RWPE2 (cell line): ENCODE measurements around the gene DIPK2A.

Source experiments
- ATAC-seq: fragments of 200-7000 bp; cut with Tn5 transposase; 3 replicates; pipeline ENCODE4 v1.9.1; 2021; ENCODE audit warnings: low read depth
- DNase-seq: peaks from one replicate; pipeline ENCODE4 v3.0.0-alpha.2; 2020; ENCODE audit warnings: low spot score
- H3K27ac ChIP-seq: fragments of 450-650 bp; 2 replicates; pipeline ENCODE4 v1.5.1; 2017; ENCODE audit warnings: mild to moderate bottlenecking; ENCODE audit not compliant: poor library complexity, severe bottlenecking
- H3K27me3 ChIP-seq: fragments of 250-450 bp; sonication (Bioruptor Pico); 2 replicates; pipeline ENCODE4 v1.5.1; 2021; ENCODE audit warnings: mild to moderate bottlenecking, moderate library complexity; ENCODE audit not compliant: insufficient read depth, poor library complexity, severe bottlenecking
- H3K36me3 ChIP-seq: fragments of 250-450 bp; sonication (Bioruptor Pico); 2 replicates; pipeline ENCODE4 v1.5.1; 2020; ENCODE audit warnings: low read depth, mild to moderate bottlenecking, moderate library complexity
- H3K4me1 ChIP-seq: fragments of 250-450 bp; sonication (Bioruptor Pico); 2 replicates; pipeline ENCODE4 v1.5.1; 2021; ENCODE audit warnings: mild to moderate bottlenecking, moderate library complexity; ENCODE audit not compliant: insufficient read depth, poor library complexity, severe bottlenecking
- H3K4me3 ChIP-seq: fragments of 250-450 bp; sonication (Bioruptor Pico); 2 replicates; pipeline ENCODE4 v1.5.1; 2021; ENCODE audit warnings: mild to moderate bottlenecking, moderate library complexity; ENCODE audit not compliant: severe bottlenecking
- H3K9me3 ChIP-seq: fragments of 250-450 bp; sonication (Bioruptor Pico); 2 replicates; pipeline ENCODE4 v1.5.1; 2021; ENCODE audit warnings: mild to moderate bottlenecking, moderate library complexity; ENCODE audit not compliant: severe bottlenecking
- TF ChIP-seq, protein P1 (sequence below): fragments of 450-650 bp; IDR thresholded peaks from one replicate; pipeline ENCODE4 v1.5.1; 2017; ENCODE audit warnings: mild to moderate bottlenecking, moderate library complexity; ENCODE audit not compliant: poor library complexity, severe bottlenecking

DIPK2A gene

GRCh38 chr3:143963946-143964345, 7.7 kb upstream of the DIPK2A start:
- no peaks in the 10 kb centered on the region for H3K9me3 ChIP-seq
- ATAC-seq (no peak), DNase-seq (no peak)
- H3K4me3 ChIP-seq: no peak overlapping the region
- peaks cover 3% of the 10 kb centered on the region for H3K27me3 ChIP-seq
- no peaks in the 10 kb centered on the region for H3K36me3 ChIP-seq
- H3K4me1 ChIP-seq: no peaks in the 10 kb centered on the region
- TF ChIP-seq, protein P1, sequence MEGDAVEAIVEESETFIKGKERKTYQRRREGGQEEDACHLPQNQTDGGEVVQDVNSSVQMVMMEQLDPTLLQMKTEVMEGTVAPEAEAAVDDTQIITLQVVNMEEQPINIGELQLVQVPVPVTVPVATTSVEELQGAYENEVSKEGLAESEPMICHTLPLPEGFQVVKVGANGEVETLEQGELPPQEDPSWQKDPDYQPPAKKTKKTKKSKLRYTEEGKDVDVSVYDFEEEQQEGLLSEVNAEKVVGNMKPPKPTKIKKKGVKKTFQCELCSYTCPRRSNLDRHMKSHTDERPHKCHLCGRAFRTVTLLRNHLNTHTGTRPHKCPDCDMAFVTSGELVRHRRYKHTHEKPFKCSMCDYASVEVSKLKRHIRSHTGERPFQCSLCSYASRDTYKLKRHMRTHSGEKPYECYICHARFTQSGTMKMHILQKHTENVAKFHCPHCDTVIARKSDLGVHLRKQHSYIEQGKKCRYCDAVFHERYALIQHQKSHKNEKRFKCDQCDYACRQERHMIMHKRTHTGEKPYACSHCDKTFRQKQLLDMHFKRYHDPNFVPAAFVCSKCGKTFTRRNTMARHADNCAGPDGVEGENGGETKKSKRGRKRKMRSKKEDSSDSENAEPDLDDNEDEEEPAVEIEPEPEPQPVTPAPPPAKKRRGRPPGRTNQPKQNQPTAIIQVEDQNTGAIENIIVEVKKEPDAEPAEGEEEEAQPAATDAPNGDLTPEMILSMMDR: no peak
- no peak overlapping the region for H3K27ac ChIP-seq

- H3K9me3 ChIP-seq: no peaks in the 10 kb centered on the region
- H3K27me3 ChIP-seq: no peaks in the 10 kb centered on the region
- DNase-seq: peak; percentile 44
Measured at GRCh38 chr3:143970773-143971358, 757 bp upstream of the DIPK2A start.

GRCh38 chr3:143972155-143972504, 507 bp downstream of the DIPK2A start:
- TF ChIP-seq, protein P1: no peak
- no peaks in the 10 kb centered on the region for H3K27me3 ChIP-seq
- H3K36me3 ChIP-seq: no peaks in the 10 kb centered on the region
- peak overlapping the region; percentile 65 for H3K4me3 ChIP-seq
- no peak for DNase-seq
- H3K9me3 ChIP-seq: no peaks in the 10 kb centered on the region
- H3K27ac ChIP-seq: peak overlapping the region; percentile 89
- peaks cover 13% of the 10 kb centered on the region for H3K4me1 ChIP-seq
- no peak; the same call in 2 of the 3 replicates for ATAC-seq

More at GRCh38 chr3:143970773-143971358, 757 bp upstream of the DIPK2A start:
- ATAC-seq: no peak
- Histone ChIP-seq H3K27ac (peak overlapping the region; percentile 89), H3K36me3 (no peaks in the 10 kb centered on the region), H3K4me1 (peaks cover 11% of the 10 kb centered on the region), H3K4me3 (peak overlapping the region; percentile 65)
- TF ChIP-seq, protein P1: no peak

- Histone ChIP-seq H3K9me3 (no peaks in the 10 kb centered on the region), H3K27ac (peak overlapping the region; percentile 89), H3K36me3 (no peaks in the 10 kb centered on the region), H3K27me3 (no peaks in the 10 kb centered on the region), H3K4me3 (peak overlapping the region; percentile 65), H3K4me1 (peaks cover 13% of the 10 kb centered on the region)
- DNase-seq (peak; percentile 75), ATAC-seq (peak; percentile 37)
- TF ChIP-seq, protein P1: peak; percentile 66
Measured at GRCh38 chr3:143972505-143973258, 1.1 kb downstream of the DIPK2A start.
